GM18873 (cell line): ENCODE results near the gene DPEP2NB.
"Not testable (repeated sequence)": the region's sequence is repeated elsewhere in the genome, so short reads cannot be mapped to it uniquely, and the experiment has no call there.

Experiments
- ATAC-seq: cut with Tn5 transposase; IDR thresholded peaks from one replicate; pipeline ENCODE4 v1.9.1; 2021; ENCODE audit warnings: mild to moderate bottlenecking, moderate library complexity, moderate number of reproducible peaks; ENCODE audit not compliant: unreplicated experiment, low FRiP score

Gene DPEP2NB

GRCh38 chr16:68019167-68019680, 3.5 kb upstream of the DPEP2NB start:
- ATAC-seq, result no peak

GRCh38 chr16:68013440-68013839, 2.3 kb downstream of the DPEP2NB start:
- no peak for ATAC-seq

DNA sequence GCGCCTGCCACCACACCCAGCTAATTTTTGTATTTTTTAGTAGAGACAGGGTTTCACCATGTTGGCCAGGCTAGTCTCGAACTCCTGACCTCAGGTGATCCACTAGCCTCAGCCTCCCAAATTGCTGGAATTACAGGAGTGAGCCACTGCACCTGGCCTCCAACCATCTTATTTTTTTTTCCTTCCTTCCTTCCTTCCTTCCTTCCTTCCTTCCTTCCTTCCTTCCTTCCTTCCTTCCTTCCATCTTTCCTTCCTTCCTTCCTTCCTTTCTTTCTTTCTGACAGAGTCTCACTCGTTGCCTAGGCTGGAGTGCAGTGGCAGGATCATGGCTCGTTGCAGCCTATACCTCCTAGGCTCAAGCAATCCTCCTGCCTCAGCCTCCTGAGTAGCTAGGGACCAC, 5.8 kb downstream of the DPEP2NB start:
- not testable (repeated sequence) for ATAC-seq

- ATAC-seq, result no peak
Observed at GRCh38 chr16:68009157-68009735, 6.5 kb downstream of the DPEP2NB start.

DNA sequence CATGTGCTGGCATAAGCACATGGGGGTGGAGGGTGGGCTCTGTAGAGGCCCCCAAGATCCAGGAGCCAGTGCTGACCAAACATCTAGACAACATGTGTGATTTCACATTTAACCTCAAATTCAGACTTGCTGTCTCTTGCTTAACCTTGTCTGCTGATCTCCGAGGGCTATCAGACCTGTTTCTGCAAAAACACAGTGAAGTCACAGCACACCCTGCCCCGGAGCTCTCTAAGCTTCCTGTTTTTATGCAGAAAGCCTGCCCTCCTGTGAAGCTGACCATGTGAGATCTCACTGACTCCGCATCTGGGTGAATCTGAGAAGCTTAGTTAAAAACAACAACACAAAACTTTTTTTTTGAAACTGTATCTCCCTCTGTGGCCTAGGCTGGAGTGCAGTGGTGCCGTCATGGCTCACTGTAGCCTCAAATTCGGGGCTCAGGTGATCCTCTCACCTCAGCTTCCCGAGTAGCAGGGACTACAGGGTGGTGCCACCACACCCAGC, 9.9 kb downstream of the DPEP2NB start:
- ATAC-seq, result no peak

- ATAC-seq, result no peak
Observed at GRCh38 chr16:68005211-68005610, 10.5 kb downstream of the DPEP2NB start.

DNA sequence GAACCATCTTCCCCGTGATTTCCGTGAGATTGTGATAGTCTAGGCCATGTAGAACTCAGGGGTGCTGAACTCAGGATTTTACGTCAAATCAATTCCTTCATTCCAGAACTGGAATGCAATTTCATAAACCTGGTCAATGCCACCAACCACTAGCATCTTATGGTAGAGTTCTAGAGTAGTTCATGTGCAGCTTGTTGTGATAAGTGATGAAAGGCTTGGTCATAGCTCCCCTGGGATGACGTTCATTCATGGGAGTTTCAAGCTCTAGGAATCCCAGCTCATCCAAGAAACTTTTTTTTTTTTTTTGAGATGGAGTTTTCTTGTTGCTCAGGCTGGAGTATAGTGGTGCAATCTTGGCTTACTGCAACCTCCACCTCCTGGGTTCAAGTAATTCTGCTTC, 12.7 kb downstream of the DPEP2NB start:
- ATAC-seq, result no peak

GRCh38 chr16:68000450-68000849, 15.3 kb downstream of the DPEP2NB start:
- no peak for ATAC-seq

DNA sequence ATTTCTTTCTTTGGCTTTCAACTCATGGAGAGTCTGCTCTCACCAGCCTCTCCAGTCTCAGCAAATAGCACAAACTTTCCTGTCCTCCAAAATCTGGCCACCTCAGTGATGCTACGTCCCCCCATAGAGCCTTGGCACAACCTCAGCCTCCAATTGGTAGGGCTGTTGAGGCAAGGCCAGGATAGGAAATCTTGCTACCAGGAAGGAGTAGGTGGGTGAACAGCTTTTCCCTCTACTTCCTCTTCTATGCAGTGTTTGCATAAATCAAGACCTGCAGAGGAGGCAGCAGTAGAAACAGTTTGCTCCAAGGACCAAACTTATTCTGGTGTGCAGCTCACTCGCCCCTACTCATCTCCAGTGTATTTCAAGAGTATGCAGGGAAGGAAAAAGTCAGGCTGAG, 15.7 kb downstream of the DPEP2NB start:
- ATAC-seq, result no peak

DNA sequence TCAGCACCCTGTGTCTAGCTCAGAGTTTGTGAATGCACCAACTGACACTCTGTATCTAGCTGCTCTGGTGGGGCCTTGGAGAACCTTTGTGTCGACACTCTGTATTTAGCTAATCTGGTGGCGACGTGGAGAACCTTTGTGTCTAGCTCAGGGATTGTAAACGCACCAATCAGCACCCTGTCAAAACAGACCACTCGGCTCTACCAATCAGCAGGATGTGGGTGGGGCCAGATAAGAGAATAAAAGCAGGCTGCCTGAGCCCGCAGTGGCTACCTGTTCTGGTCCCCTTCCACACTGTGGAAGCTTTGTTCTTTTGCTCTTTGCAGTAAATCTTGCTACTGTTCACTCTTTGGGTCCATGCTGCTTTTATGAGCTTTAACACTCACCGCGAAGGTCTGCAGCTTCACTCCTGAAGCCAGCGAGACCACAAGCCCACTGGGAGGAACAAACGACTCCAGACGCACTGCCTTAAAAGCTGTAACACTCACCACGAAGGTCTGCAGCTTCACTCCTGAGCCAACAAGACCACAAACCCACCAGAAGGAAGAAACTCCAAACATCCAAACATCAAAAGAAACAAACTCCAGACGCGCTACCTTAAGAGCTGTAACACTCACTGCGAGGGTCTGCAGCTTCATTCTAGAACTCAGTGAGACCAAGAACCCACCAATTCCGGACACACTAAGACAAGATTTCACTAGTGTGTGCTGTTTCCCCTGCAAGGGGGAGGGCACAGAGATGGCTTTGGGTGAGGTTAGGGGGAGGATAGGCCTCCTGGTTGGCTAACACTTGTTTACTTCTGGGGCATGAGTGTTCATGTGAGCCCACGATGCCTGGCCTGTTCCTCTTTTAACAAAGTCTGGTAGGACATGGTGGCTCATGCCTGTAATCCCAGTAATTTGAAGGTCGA, 16.7 kb downstream of the DPEP2NB start, which contains the start of gene DPEP2:
Gene DPEP2 (minus strand): TSS at position 706 of the 910 bp plus-strand sequence. CDS start 6,272 bp downstream, outside the sequence.
- ATAC-seq, result not testable (repeated sequence)

GRCh38 chr16:67998231-67998778, 17.4 kb downstream of the DPEP2NB start:
- ATAC-seq, result not testable (repeated sequence)

- ATAC-seq, result no peak
Observed at GRCh38 chr16:67996666-67997065, 19.0 kb downstream of the DPEP2NB start.

- ATAC-seq, result no peak
Observed at GRCh38 chr16:67995423-67995822, 20.3 kb downstream of the DPEP2NB start.

DNA sequence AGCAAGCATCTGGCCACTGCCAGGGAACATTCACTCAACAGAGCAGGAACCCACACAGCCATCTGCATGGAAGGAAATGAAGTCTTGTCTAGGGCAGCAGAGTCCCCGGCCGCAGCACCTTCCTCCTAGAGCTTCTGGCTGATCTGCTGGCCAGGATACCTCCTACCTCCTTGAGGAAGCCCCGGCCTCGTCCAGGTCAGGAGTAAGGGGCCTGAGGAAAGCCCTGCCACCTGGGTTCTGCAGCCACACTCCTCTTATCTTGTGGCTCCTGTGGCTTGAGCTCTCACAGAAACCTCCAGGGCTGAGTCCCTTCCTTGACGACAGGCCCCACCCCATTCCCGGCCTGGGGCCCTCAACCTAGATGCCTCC, 21.7 kb downstream of the DPEP2NB start:
- not testable (repeated sequence) for ATAC-seq

DNA sequence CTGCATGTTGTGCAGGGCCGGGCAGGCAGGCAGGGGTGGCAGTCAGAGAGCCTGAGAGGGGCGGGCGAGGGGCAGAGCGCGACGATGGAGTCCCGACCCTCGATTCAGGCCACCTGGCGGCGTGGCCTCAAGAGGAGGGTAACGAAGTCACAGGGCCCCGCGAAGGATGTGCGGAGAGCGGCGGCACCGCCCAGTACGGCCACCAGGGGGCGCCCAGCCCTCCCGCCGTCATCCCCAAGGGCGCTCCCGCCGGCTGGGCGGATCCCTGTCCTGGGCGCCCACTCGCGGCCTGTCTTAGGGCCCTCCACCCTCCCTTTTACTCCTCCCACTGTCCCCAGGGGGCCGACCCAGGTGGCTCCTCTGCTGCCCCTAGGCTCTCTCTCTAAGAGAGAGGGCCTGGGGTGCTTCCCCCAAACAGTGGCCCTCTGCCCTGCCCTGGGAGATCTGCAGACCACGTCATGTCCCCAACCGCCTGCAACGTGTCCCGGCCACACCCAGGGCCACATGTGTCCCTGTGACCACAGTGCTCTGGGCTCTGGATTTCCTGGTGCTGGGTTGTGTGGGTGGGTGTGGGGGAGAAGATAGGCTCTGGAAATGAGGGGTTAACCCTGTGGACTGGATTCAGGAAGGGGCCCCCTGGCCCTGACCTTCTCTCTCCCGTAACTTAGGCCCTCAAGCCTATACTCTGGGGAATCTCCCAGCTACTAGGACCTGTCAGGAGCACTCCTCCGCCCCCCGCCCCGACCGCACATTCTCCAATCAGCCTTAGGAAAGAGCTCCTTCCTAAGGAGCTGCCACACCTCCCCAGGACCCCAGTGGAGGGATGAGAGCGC, 22.3 kb downstream of the DPEP2NB start:
- peak; percentile 61 for ATAC-seq

GRCh38 chr16:67992661-67993206, 23.0 kb downstream of the DPEP2NB start:
- no peak for ATAC-seq

- no peak for ATAC-seq
Observed at GRCh38 chr16:67990018-67990386, 25.7 kb downstream of the DPEP2NB start.

- no peak for ATAC-seq
Observed at GRCh38 chr16:67989322-67990017, 26.2 kb downstream of the DPEP2NB start.

DNA sequence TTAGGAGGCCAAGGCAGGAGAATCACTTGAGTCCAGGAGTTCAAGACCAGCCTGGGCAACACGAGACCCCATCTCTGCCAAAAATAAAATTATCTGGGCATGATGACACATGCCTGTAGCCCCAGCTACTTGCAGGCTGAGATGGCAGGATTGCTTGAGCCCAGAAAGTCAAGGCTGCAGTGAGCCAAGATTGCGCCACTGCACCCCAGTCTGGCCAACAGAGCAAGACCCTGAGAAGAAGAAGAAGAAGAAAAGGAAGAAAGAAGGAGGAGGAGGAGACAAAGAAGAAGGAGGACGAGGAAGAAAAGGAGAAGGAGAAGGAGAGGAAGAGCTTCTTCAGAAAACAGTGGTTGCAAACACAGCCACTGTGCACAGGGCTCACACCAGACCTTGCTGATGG, 27.0 kb downstream of the DPEP2NB start:
- ATAC-seq, result no peak
